ENCODE data around the gene OTOP2. TPM values are rescaled to one million over a fixed set of nuclear protein-coding genes. Genes with fewer than 3 reads are reported as not detected.
"Not testable (repeated sequence)": the region's sequence is repeated elsewhere in the genome, so short reads cannot be mapped to it uniquely, and the experiment has no call there.

The OTOP2 gene
- total RNA-seq, 1 donor from 2014 or later, result not detected

DNA sequence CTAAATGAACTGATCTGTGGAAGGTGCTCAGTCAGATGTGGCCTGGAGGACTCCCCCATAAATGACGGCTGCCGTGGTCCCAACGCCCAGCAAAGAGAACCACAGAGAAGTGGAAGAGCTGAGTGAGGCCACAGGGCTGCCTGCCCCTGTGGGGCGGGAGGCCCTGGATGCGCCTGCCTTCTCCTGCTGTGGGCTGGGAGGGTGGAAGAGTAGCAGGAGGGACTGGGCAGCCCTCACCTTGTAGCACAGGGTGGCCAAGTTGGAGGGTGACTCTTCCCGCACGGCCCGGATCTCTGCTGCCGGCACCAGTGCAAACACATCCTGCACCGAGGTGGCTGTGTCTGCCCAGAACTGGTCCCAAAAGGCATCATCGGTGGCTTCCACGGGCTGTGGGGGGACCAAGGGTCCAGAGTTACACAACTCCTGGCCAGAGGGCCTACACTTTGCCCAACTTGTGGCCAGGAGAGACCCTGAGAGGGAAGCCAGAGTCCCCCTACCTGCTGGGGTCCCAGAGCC lies 40.2 kb downstream of the OTOP2 start:
- Mint-ChIP-seq H3K9me3 (no peaks in the 10 kb centered on the region), H3K4me1 (peaks cover 3% of the 10 kb centered on the region), H3K4me3 (no peak overlapping the region), H3K27ac (ENCODE audit: unreplicated experiment) (no peak overlapping the region), H3K27me3 (ENCODE audit: low read depth) (peaks cover 7% of the 10 kb centered on the region), H3K36me3 (ENCODE audit: low read depth) (no peaks in the 10 kb centered on the region)
- TF ChIP-seq, protein P1, sequence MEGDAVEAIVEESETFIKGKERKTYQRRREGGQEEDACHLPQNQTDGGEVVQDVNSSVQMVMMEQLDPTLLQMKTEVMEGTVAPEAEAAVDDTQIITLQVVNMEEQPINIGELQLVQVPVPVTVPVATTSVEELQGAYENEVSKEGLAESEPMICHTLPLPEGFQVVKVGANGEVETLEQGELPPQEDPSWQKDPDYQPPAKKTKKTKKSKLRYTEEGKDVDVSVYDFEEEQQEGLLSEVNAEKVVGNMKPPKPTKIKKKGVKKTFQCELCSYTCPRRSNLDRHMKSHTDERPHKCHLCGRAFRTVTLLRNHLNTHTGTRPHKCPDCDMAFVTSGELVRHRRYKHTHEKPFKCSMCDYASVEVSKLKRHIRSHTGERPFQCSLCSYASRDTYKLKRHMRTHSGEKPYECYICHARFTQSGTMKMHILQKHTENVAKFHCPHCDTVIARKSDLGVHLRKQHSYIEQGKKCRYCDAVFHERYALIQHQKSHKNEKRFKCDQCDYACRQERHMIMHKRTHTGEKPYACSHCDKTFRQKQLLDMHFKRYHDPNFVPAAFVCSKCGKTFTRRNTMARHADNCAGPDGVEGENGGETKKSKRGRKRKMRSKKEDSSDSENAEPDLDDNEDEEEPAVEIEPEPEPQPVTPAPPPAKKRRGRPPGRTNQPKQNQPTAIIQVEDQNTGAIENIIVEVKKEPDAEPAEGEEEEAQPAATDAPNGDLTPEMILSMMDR (conservative IDR thresholded peaks at IDR 0.05), result no peak
- no peak for DNase-seq (ENCODE audit: low read depth, low spot score)

DNA sequence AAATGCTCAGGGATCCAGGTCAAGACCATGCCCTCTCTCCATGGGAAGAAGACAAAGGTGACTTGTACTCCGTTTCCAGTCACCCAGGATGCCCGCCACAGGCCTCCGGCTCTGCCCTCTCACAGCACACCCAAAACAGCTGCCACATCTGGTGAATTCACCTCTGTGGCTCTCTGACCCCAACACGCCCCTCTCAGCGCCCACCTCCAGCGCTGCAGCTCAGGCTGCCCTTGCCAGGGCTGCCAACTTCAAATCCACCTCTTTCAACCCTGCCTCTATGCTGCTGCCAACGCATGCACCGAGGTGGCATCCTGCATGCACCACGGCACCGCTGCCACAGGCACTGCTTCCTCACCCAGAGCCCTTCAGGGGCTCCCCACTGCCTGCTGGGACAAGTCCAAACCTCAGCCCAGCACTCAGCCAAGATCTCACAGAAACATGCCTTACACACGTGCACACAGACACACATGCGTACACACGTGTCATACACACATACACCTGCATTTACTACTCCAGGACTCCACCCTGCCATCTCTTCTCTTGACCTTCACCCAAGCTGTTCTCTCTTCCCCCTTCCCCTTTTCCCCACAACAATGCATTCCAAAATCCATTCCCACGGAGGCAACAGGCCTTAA lies 41.0 kb downstream of the OTOP2 start:
- H3K27me3 Mint-ChIP-seq (ENCODE audit: low read depth), result peaks cover 4% of the 10 kb centered on the region
- H3K27ac Mint-ChIP-seq (ENCODE audit: unreplicated experiment), result peak overlapping the region; percentile 75
- TF ChIP-seq, protein P1 (conservative IDR thresholded peaks at IDR 0.05), result no peak
- H3K9me3 Mint-ChIP-seq, result no peaks in the 10 kb centered on the region
- H3K4me3 Mint-ChIP-seq, result no peak overlapping the region
- DNase-seq (ENCODE audit: low read depth, low spot score), result no peak
- no peaks in the 10 kb centered on the region for H3K36me3 Mint-ChIP-seq (ENCODE audit: low read depth)
- H3K4me1 Mint-ChIP-seq, result peaks cover 3% of the 10 kb centered on the region

DNA sequence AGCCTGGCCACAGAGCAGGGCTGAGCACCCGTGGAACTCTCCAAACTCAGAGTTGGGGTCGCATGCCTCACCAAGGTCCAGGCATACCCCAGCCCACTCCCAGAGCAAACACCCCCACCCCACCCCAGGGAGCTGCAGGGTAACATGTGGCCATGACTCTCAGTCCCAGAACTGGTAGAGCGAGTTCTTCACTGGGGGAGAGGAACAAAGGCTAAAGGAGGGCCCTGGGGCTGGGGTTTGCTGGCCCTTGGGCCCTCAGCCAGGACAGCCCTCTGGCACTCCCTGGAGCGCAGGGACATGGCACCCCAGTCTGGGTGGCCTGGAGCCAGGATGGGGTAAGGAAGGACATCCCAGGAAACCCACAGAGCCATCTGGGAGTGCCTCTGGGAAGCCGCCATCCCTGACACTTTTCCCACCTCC lies 44.3 kb downstream of the OTOP2 start:
- no peaks in the 10 kb centered on the region for H3K9me3 Mint-ChIP-seq
- no peaks in the 10 kb centered on the region for H3K36me3 Mint-ChIP-seq (ENCODE audit: low read depth)
- TF ChIP-seq, protein P1 (conservative IDR thresholded peaks at IDR 0.05), result no peak
- H3K27ac Mint-ChIP-seq (ENCODE audit: unreplicated experiment), result no peak overlapping the region
- H3K27me3 Mint-ChIP-seq (ENCODE audit: low read depth), result peaks cover 23% of the 10 kb centered on the region
- no peak for DNase-seq (ENCODE audit: low read depth, low spot score)
- H3K4me3 Mint-ChIP-seq, result peak overlapping the region; percentile 51
- peaks cover 5% of the 10 kb centered on the region for H3K4me1 Mint-ChIP-seq

DNA sequence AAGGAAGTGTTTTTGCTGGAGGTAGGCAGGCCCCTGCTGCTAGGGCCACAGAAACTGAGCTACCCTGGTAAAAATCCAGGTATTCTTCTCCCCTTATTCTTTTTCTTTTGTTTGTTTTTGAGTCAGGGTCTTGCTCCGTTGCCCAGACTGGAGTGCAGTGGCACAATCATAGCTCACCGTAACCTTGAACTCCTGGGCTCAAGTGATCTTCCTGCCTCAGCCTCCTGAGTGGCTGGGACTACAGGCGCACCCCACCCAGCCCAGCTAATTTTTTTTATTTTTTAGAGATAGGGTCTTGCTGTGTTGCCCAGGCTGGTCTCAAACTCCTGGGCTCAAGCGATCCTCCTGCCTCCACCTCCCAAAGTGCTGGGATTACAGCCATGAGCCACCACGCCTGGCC lies 45.4 kb downstream of the OTOP2 start:
- H3K36me3 Mint-ChIP-seq (ENCODE audit: low read depth); H3K27ac Mint-ChIP-seq (ENCODE audit: unreplicated experiment); DNase-seq (ENCODE audit: low read depth, low spot score); H3K9me3 Mint-ChIP-seq; H3K4me1 Mint-ChIP-seq; H3K4me3 Mint-ChIP-seq: not testable (repeated sequence)
- peaks cover 34% of the 10 kb centered on the region for H3K27me3 Mint-ChIP-seq (ENCODE audit: low read depth)

DNA sequence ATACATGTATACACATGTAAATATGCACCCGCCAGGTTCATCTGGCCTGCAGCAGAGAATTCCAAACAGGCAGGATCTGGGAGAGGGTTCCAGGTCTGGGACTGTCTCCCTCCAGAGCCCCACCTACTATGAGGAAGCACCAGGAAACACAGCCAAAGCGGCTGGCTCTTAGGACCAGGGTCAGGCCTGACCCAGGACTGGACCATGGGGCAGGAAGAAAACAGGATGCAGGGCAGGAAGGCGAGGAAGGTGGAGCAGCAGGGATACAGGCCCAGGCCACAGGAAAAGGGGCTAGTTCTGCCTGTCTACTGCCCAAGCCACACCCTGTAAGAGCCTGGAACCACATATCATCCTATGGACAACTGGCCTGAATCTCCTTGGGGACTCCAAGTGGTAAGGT lies 46.3 kb downstream of the OTOP2 start:
- Mint-ChIP-seq H3K9me3 (no peaks in the 10 kb centered on the region), H3K4me3 (peak overlapping the region; percentile 74), H3K27ac (ENCODE audit: unreplicated experiment) (no peak overlapping the region), H3K4me1 (peaks cover 5% of the 10 kb centered on the region), H3K27me3 (ENCODE audit: low read depth) (peaks cover 43% of the 10 kb centered on the region), H3K36me3 (ENCODE audit: low read depth) (no peaks in the 10 kb centered on the region)
- TF ChIP-seq, protein P1 (conservative IDR thresholded peaks at IDR 0.05), result no peak
- no peak for DNase-seq (ENCODE audit: low read depth, low spot score)

DNA sequence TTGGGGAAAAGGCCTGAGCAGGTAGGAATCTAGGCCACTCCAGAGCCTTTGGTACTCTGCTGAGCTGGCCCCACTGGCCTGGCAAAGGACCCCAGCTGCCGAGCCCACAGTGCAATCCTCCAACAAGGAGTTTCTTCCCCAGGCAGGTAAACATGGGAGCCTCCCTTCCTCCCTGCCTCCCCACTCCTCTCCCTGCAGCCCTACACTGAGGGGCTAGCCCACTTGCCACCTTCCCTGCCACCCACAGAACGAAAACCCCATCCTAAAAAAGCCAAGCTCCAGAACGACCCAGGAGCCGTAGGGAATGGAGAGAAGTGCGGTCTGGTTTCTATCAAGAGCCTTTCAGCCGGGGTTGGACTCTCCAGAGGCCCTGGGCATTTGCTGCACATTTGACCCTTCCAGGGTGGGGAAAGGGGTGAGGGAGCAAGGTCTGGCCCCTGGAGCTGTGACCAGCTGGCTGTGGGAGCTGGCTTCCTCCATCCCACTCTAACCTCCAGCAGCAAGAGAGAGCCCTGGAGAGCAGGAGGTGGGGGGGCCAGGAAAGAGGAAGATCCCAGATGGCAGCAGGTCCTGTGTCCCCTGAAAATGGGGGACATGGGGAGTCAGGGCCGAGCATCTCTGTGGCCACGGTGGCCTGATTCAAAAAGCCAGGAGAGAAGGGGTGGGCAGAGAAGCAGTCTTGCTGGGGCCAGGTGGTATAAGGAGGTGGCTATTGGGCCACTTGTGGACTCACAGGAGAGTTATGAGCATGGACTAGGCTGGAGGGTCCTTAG lies 47.2 kb downstream of the OTOP2 start:
- Mint-ChIP-seq H3K27me3 (ENCODE audit: low read depth) (peaks cover 52% of the 10 kb centered on the region), H3K4me3 (peak overlapping the region; percentile 74), H3K36me3 (ENCODE audit: low read depth) (no peaks in the 10 kb centered on the region), H3K9me3 (no peaks in the 10 kb centered on the region), H3K27ac (ENCODE audit: unreplicated experiment) (no peak overlapping the region), H3K4me1 (peaks cover 5% of the 10 kb centered on the region)
- no peak for DNase-seq (ENCODE audit: low read depth, low spot score)
- TF ChIP-seq, protein P1 (conservative IDR thresholded peaks at IDR 0.05), result no peak

Data from neural crest cell (in vitro differentiated cells).